ENCODE data around the gene WNT10A. TPM values are rescaled to one million over a fixed set of nuclear protein-coding genes. Genes with fewer than 3 reads are reported as not detected.
A peak's percentile ranks its signal among the peaks of the same experiment; 100 is the strongest.

Gene WNT10A
- polyA plus RNA-seq, 4 donors, result 0.98 to 1.2 (median 1.1) TPM

- no peak for DNase-seq (ENCODE audit: low read depth in 4 of 4, low spot score in 2 of 4)
Measured at GRCh38 chr2:218891275-218892135, 10.9 kb downstream of the WNT10A start.

GRCh38 chr2:218892693-218893348 is 12.2 kb downstream of the WNT10A start:
- DNase-seq (ENCODE audit: low read depth in 4 of 4, low spot score in 2 of 4), result no peak

GRCh38 chr2:218893349-218894150 is 12.9 kb downstream of the WNT10A start:
- DNase-seq (ENCODE audit: low read depth in 4 of 4, low spot score in 2 of 4), result no peak

GRCh38 chr2:218894151-218894879 is 13.7 kb downstream of the WNT10A start:
- no peak for DNase-seq (ENCODE audit: low read depth in 4 of 4, low spot score in 2 of 4)

- DNase-seq (ENCODE audit: low read depth in 4 of 4, low spot score in 2 of 4), result no peak
Measured at GRCh38 chr2:218894880-218895157, 14.2 kb downstream of the WNT10A start.

GRCh38 chr2:218895326-218895725 is 14.7 kb downstream of the WNT10A start:
- DNase-seq (ENCODE audit: low read depth in 4 of 4, low spot score in 2 of 4), result no peak

GRCh38 chr2:218895759-218896500 is 15.3 kb downstream of the WNT10A start:
- DNase-seq (ENCODE audit: low read depth in 4 of 4, low spot score in 2 of 4), result no peak

- DNase-seq (ENCODE audit: low read depth in 4 of 4, low spot score in 2 of 4), result no peak
Measured at GRCh38 chr2:218896501-218897393, 16.1 kb downstream of the WNT10A start.

GRCh38 chr2:218897394-218898108 is 16.9 kb downstream of the WNT10A start:
- DNase-seq (ENCODE audit: low read depth in 4 of 4, low spot score in 2 of 4), result no peak

- DNase-seq (ENCODE audit: low read depth in 4 of 4, low spot score in 2 of 4), result no peak
Measured at GRCh38 chr2:218898109-218898878, 17.6 kb downstream of the WNT10A start.

GRCh38 chr2:218899147-218899546 is 18.5 kb downstream of the WNT10A start:
- DNase-seq (ENCODE audit: low read depth in 4 of 4, low spot score in 2 of 4), result no peak

GRCh38 chr2:218902427-218902826 is 21.8 kb downstream of the WNT10A start:
- no peak for DNase-seq (ENCODE audit: low read depth in 4 of 4, low spot score in 2 of 4)

- DNase-seq (ENCODE audit: low read depth in 4 of 4, low spot score in 2 of 4), result no peak
Measured at GRCh38 chr2:218904176-218904575, 23.5 kb downstream of the WNT10A start.

GRCh38 chr2:218908721-218909619 is 28.3 kb downstream of the WNT10A start:
- DNase-seq (ENCODE audit: low read depth in 4 of 4, low spot score in 2 of 4), result peak; percentile 82 to 89 (median 85)

GRCh38 chr2:218910741-218911140 is 30.1 kb downstream of the WNT10A start:
- no peak for DNase-seq (ENCODE audit: low read depth in 4 of 4, low spot score in 2 of 4)

- DNase-seq (ENCODE audit: low read depth in 4 of 4, low spot score in 2 of 4), result no peak
Measured at GRCh38 chr2:218920504-218920903, 39.9 kb downstream of the WNT10A start.

GRCh38 chr2:218924757-218925156 is 44.1 kb downstream of the WNT10A start:
- DNase-seq (ENCODE audit: low read depth in 4 of 4, low spot score in 2 of 4), result no peak
